Cardiac muscle cell (in vitro differentiated cells and primary cell): Measurements from ENCODE around the gene CDK13. TPM values are rescaled to one million over a fixed set of nuclear protein-coding genes. Genes with fewer than 3 reads are reported as not detected.
"Not testable (repeated sequence)": the region's sequence is repeated elsewhere in the genome, so short reads cannot be mapped to it uniquely, and the experiment has no call there.

ENCODE experiments used
- DNase-seq, 2 donors: peaks; one replicate each; pipeline versions ENCODE4 v3.0.0 to v3.0.0-alpha.2; 2010 to 2017; ENCODE audit warnings: low read depth in 1 of 2, low spot score in 1 of 2
- H3K27ac ChIP-seq: fragments of 200-600 bp; sonication (generic); 2 replicates; pipeline ENCODE4 v1.5.1; 2016
- H3K27me3 ChIP-seq: fragments of 200-600 bp; sonication (generic); 2 replicates; pipeline ENCODE4 v1.6.0; 2016; ENCODE audit warnings: control low read depth
- H3K36me3 ChIP-seq: fragments of 200-600 bp; sonication (generic); 2 replicates; pipeline ENCODE4 v1.5.1; 2016; ENCODE audit warnings: control low read depth
- H3K4me1 ChIP-seq: fragments of 200-600 bp; sonication (generic); 2 replicates; pipeline ENCODE4 v1.8.1; 2017; ENCODE audit warnings: low read depth, mild to moderate bottlenecking, mixed run types
- H3K4me3 ChIP-seq: fragments of 200-600 bp; sonication (generic); 2 replicates; pipeline ENCODE4 v1.5.1; 2016; ENCODE audit warnings: mild to moderate bottlenecking
- H3K9me3 ChIP-seq: fragments of 200-600 bp; sonication (generic); 2 replicates; pipeline ENCODE4 v1.5.1; 2017; ENCODE audit warnings: low read depth, mild to moderate bottlenecking, control low read depth
- polyA plus RNA-seq: library from polyadenylated mRNA; unstranded; fragments of >200 nt; fragmentation: Nextera tagmentation; extraction: Ambion mirVana; gene quantifications from 2 replicates; pipeline ENCODE4 v1.2.1, GENCODE V29; 2016
- total RNA-seq: library from RNA; depleted of rRNA; stranded (reverse); fragments of >200 nt; gene quantifications from 2 replicates; pipeline ENCODE4 v1.2.3, GENCODE V29; 2016
- TF ChIP-seq, protein P1 (sequence below): IDR thresholded peaks from 2 replicates; pipeline ENCODE4 v1.5.1; 2012; ENCODE audit warnings: low read depth, mild to moderate bottlenecking, low read length

The CDK13 gene
- total and polyA plus RNA-seq, 2 experiments from 2014 or later = 30.5 to 76.5 TPM

DNA sequence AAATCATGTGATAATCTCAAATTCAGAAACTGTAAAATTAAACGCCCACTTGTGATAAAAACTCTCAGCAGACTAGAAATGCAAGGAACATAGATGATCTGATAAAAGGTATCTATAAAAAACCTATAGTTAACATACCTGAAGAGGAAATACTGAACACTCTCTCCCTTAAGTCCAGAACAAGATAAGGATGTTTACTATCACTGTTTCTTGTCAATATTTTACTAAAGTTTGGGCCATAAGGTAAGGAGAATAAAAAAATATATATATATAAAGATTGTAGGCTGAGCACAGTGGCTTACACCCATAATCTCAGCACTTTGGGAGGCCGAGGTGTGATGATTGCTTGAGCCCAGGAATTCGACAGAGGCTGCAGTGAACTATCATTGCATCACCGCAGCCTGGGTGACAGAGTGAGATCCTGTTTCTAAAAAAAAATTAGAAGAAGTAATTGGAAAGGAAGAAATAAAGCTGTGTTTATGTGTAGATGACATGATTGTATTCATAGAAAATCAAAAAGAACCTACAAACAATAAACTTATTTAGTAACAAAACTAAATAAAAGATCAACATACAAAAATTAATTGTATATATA lies 155.9 kb downstream of the CDK13 start:
- Histone ChIP-seq H3K4me3 (no peak overlapping the region), H3K9me3 (no peaks in the 10 kb centered on the region), H3K36me3 (no peaks in the 10 kb centered on the region), H3K27ac (no peak overlapping the region), H3K4me1 (peaks cover 10% of the 10 kb centered on the region), H3K27me3 (no peaks in the 10 kb centered on the region)
- peak in 1 of 2 donors; percentile 40 for DNase-seq
- TF ChIP-seq, protein P1, sequence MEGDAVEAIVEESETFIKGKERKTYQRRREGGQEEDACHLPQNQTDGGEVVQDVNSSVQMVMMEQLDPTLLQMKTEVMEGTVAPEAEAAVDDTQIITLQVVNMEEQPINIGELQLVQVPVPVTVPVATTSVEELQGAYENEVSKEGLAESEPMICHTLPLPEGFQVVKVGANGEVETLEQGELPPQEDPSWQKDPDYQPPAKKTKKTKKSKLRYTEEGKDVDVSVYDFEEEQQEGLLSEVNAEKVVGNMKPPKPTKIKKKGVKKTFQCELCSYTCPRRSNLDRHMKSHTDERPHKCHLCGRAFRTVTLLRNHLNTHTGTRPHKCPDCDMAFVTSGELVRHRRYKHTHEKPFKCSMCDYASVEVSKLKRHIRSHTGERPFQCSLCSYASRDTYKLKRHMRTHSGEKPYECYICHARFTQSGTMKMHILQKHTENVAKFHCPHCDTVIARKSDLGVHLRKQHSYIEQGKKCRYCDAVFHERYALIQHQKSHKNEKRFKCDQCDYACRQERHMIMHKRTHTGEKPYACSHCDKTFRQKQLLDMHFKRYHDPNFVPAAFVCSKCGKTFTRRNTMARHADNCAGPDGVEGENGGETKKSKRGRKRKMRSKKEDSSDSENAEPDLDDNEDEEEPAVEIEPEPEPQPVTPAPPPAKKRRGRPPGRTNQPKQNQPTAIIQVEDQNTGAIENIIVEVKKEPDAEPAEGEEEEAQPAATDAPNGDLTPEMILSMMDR = no peak

DNA sequence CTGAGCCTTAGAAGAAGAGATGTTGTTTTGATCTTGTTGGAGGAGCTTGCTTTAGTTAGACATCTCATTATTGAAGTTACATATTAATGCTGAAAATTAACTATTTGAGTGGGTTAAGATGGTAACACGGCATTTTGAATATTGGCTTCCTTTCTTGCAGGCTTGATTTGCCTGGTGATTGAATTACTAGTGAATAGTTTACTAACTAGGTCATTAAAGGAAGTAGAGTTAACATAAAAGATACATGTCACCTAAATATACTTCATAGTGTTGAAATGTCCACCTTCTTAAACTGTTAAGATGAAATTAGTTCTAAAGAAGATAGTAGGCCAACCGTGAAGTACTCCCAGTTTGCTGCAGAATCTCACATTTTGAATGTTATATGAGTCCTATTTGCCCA lies 165.9 kb downstream of the CDK13 start:
- Histone ChIP-seq H3K36me3 (no peaks in the 10 kb centered on the region), H3K4me3 (no peak overlapping the region), H3K4me1 (peaks cover 9% of the 10 kb centered on the region), H3K27ac (no peak overlapping the region), H3K9me3 (no peaks in the 10 kb centered on the region), H3K27me3 (no peaks in the 10 kb centered on the region)
- TF ChIP-seq, protein P1 = no peak
- no peak for DNase-seq

DNA sequence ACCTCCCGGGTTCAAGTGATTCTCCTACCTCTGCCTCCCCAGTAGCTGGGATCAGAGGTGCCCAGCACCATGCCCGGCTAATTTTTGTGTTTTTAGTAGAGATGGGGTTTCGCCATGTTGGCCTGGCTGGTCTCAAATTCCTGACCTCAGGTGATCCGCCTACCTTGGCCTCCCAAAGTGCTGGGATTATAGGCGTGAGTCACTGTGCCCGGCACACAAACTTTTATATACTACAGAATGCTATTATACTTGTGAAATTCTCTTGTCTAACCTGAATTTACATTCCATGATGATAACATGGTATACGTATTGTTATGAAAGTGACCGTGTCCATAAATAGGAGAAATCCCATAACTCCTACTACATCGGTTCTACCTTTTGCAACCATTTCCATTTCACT lies 167.1 kb downstream of the CDK13 start:
- not testable (repeated sequence) for H3K27ac ChIP-seq, H3K27me3 ChIP-seq

DNA sequence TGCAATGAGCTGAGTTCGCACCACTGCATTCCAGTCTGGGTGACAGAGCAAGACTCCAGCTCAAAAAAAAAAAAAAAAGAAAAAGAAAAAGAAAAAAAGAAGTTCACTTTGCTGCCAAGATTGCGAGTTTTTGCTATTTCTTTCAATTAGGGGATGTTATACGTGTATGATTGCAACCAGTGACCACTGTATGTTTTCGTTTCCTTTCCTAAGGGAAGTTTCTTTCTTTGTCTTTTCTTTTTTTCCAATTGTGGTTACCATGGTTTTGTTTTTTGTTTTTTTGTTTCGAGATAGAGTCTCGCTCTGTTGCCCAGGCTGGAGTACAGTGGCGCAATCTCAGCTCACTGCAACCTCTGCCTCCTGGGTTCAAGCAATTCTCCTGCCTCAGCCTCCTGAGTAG lies 168.1 kb downstream of the CDK13 start:
- H3K27ac ChIP-seq, H3K36me3 ChIP-seq, H3K4me1 ChIP-seq, H3K9me3 ChIP-seq, H3K4me3 ChIP-seq, H3K27me3 ChIP-seq: not testable (repeated sequence)
- peak in 1 of 2 donors; percentile 3 for DNase-seq

More for the DNA sequence above, 167.1 kb downstream of the CDK13 start:
- not testable (repeated sequence) for H3K4me1 ChIP-seq, DNase-seq, H3K9me3 ChIP-seq, H3K36me3 ChIP-seq, H3K4me3 ChIP-seq

DNA sequence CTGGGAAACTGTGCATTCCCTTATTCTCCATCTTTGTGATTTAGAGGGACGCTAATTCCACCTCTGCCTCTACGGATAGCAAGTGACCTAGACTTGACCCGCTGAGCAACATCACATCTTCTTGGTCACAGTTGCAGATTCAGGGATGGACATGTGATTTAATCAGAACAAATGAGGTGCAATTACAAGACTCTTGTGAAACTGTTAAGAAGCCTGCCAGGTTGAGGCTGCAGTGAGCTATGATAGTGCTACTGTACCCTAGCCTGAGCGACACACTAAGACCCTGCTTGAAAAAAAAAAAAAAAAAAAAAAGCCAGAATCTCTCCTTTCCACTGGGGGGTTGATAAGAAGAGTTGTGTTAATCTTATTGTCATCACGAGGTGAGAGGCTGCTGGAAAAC lies 170.0 kb downstream of the CDK13 start:
- Histone ChIP-seq H3K27ac (peak overlapping the region; percentile 62), H3K4me1 (peaks cover 9% of the 10 kb centered on the region), H3K4me3 (no peak overlapping the region), H3K36me3 (no peaks in the 10 kb centered on the region), H3K9me3 (no peaks in the 10 kb centered on the region), H3K27me3 (no peaks in the 10 kb centered on the region)
- TF ChIP-seq, protein P1 = no peak
- DNase-seq = peak; percentile 16 to 21

DNA sequence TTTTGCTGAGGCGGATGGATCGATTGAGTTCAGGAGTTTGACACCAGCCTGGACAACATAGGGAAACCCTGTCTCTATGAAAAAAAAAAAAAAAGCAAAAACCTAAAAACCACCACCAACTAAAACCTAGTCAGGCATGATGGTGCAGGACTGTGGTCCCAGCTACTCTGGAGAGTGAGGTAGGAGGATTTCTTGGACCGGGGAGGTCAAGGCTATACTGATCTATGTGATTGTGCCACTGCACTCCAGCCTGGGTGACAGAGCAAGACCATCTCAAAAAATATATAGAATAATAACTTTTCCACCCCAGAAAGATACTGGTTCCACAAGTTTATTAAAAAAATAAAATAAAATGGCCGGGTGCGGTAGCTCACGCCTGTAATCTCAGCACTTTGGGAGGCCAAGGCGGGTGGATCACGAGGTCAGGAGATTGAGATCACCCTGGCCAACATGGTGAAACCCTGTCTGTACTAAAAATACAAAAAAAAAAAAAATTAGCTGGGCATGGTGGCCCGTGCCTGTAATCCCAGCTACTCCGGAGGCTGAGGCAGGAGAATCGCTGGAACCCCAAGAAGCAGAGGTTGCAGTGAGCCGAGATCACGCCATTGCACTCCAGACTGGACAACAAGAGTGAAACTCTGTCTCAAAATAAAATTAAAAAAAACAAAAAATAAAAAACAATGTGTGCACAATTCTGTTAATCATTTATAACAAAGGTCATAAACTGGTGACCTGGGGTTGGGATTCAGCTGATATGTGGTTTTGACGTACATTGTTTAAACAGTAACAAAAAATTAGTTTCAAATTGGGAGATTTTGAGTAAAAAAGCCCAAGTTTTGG lies 172.3 kb downstream of the CDK13 start:
- not testable (repeated sequence) for H3K27me3 ChIP-seq, H3K36me3 ChIP-seq, H3K9me3 ChIP-seq, H3K4me1 ChIP-seq, DNase-seq, H3K27ac ChIP-seq, H3K4me3 ChIP-seq

DNA sequence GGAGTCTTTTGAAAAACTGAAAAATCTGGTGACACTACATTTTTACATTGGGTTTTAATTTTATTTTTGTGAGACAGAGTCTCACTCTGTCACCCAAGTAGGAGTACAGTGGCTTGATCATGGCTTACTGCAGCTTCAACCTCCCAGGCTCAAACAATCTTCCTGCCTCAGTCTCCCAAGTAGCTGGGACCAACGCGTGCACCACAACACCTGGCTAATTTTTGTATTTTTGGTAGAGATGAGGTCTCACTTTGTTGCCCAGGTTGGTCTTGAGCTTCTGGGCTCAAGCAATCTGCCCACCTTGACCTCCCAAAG lies 172.8 kb downstream of the CDK13 start:
- no peaks in the 10 kb centered on the region for H3K9me3 ChIP-seq
- no peak overlapping the region for H3K27ac ChIP-seq
- TF ChIP-seq, protein P1 = no peak
- H3K4me1 ChIP-seq = peaks cover 9% of the 10 kb centered on the region
- H3K27me3 ChIP-seq = no peaks in the 10 kb centered on the region
- H3K36me3 ChIP-seq = no peaks in the 10 kb centered on the region
- DNase-seq = no peak
- no peak overlapping the region for H3K4me3 ChIP-seq
